SK-N-SH (cell line): ENCODE measurements around the gene CRACR2A.

Experiments used
- CTCF ChIP-seq: fragments of 200-600 bp; sonication (generic); IDR thresholded peaks from 2 replicates; pipeline ENCODE4 v1.6.1; 2017; ENCODE audit warnings: antibody characterized with exemption, mild to moderate bottlenecking, moderate library complexity
- FOXJ3 ChIP-seq: sonication (generic); formaldehyde crosslinking; IDR thresholded peaks from 2 replicates; pipeline ENCODE4 v1.5.1; 2020; ENCODE audit warnings: mild to moderate bottlenecking, missing genetic modification reagents
- MXI1 ChIP-seq: IDR thresholded peaks from 2 replicates; pipeline ENCODE4 v1.6.1; 2012; ENCODE audit warnings: mild to moderate bottlenecking, low read depth, low read length, improper control_type of control experiment
- RCOR1 ChIP-seq: fragments of 150-350 bp; IDR thresholded peaks from 2 replicates; pipeline ENCODE4 v1.6.1; 2017; ENCODE audit warnings: antibody characterized with exemption, low read length
- SMC3 ChIP-seq: IDR thresholded peaks from 2 replicates; pipeline ENCODE4 v1.6.1; 2012; ENCODE audit warnings: low read depth, low read length, improper control_type of control experiment
- USF1 ChIP-seq: IDR thresholded peaks from 2 replicates; pipeline ENCODE4 v1.4.0; 2012; ENCODE audit warnings: low read depth, borderline replicate concordance

- TF ChIP-seq CTCF (no peak), SMC3 (no peak), USF1 (no peak), FOXJ3 (CRISPR knock-in tag) (no peak), MXI1 (no peak), RCOR1 (no peak)
These were observed 120.2 kb downstream of the CRACR2A start for GRCh38 chr12:3632754-3633153.
